ENCODE data around the gene COL2A1.

COL2A1 gene

GRCh38 chr12:47990351-47991105 is 13.7 kb downstream of the COL2A1 start:
- DNase-seq (ENCODE audit: low read depth in 2 of 2), result peak in 1 of 2 experiments; percentile 31

GRCh38 chr12:47989666-47990065 is 14.6 kb downstream of the COL2A1 start:
- no peak for DNase-seq (ENCODE audit: low read depth in 2 of 2)

GRCh38 chr12:47989023-47989417 is 15.3 kb downstream of the COL2A1 start:
- DNase-seq (ENCODE audit: low read depth in 2 of 2), result no peak

- no peak for DNase-seq (ENCODE audit: low read depth in 2 of 2)
These were observed 15.9 kb downstream of the COL2A1 start for GRCh38 chr12:47988073-47989022.

- DNase-seq (ENCODE audit: low read depth in 2 of 2), result no peak
These were observed 16.7 kb downstream of the COL2A1 start for GRCh38 chr12:47987411-47988072.

- DNase-seq (ENCODE audit: low read depth in 2 of 2), result no peak
These were observed 17.4 kb downstream of the COL2A1 start for GRCh38 chr12:47986832-47987231.

GRCh38 chr12:47986291-47986660 is 18.0 kb downstream of the COL2A1 start:
- no peak for DNase-seq (ENCODE audit: low read depth in 2 of 2)

GRCh38 chr12:47985596-47986290 is 18.5 kb downstream of the COL2A1 start:
- DNase-seq (ENCODE audit: low read depth in 2 of 2), result no peak

- no peak for DNase-seq (ENCODE audit: low read depth in 2 of 2)
These were observed 19.9 kb downstream of the COL2A1 start for GRCh38 chr12:47984331-47984801.

- no peak for DNase-seq (ENCODE audit: low read depth in 2 of 2)
These were observed 20.6 kb downstream of the COL2A1 start for GRCh38 chr12:47983541-47984115.

GRCh38 chr12:47982770-47983169 is 21.5 kb downstream of the COL2A1 start:
- DNase-seq (ENCODE audit: low read depth in 2 of 2), result no peak

GRCh38 chr12:47982311-47982710 is 22.0 kb downstream of the COL2A1 start:
- no peak for DNase-seq (ENCODE audit: low read depth in 2 of 2)

GRCh38 chr12:47981496-47982260 is 22.6 kb downstream of the COL2A1 start:
- no peak for DNase-seq (ENCODE audit: low read depth in 2 of 2)

GRCh38 chr12:47980779-47981495 is 23.3 kb downstream of the COL2A1 start:
- DNase-seq (ENCODE audit: low read depth in 2 of 2), result no peak

GRCh38 chr12:47980197-47980596 is 24.1 kb downstream of the COL2A1 start:
- no peak for DNase-seq (ENCODE audit: low read depth in 2 of 2)

- DNase-seq (ENCODE audit: low read depth in 2 of 2), result no peak
These were observed 24.6 kb downstream of the COL2A1 start for GRCh38 chr12:47979686-47980085.

GRCh38 chr12:47979166-47979565 is 25.1 kb downstream of the COL2A1 start:
- DNase-seq (ENCODE audit: low read depth in 2 of 2), result no peak

GRCh38 chr12:47978598-47978873 is 25.7 kb downstream of the COL2A1 start:
- no peak for DNase-seq (ENCODE audit: low read depth in 2 of 2)

GRCh38 chr12:47977772-47978597 is 26.3 kb downstream of the COL2A1 start:
- no peak for DNase-seq (ENCODE audit: low read depth in 2 of 2)

Measured in stimulated activated CD4-positive, alpha-beta T cell treated with anti-CD3 and anti-CD28 coated beads, Interleukin-12 subunit alpha, Interleukin-12 subunit beta, amount 100 ng/mL, for 24 hours (primary cell).